GM13976 (cell line): Measurements from ENCODE around the gene CEP170.
A peak's percentile ranks its signal among the peaks of the same experiment; 100 is the strongest.

Experiments used
- DNase-seq: peaks from one replicate; pipeline ENCODE4 v3.0.0; 2012; ENCODE audit warnings: low spot score
- in situ Hi-C: fragments of 300-500 bp; cut with MboI; formaldehyde crosslinking; loops from one replicate; pipeline ENCODE4 v1.12.0; 2022; ENCODE audit warnings: low sequenced_read_pairs, mixed read lengths, inconsistent platforms; ENCODE audit not compliant: unreplicated experiment
- TF ChIP-seq, protein P1 (sequence below): IDR thresholded peaks from 2 replicates; pipeline ENCODE4 v1.5.1; 2012; ENCODE audit warnings: borderline replicate concordance, mild to moderate bottlenecking; ENCODE audit not compliant: insufficient read depth; ENCODE audit errors: extremely low read depth, missing control alignments, control extremely low read depth

CEP170 gene

DNA sequence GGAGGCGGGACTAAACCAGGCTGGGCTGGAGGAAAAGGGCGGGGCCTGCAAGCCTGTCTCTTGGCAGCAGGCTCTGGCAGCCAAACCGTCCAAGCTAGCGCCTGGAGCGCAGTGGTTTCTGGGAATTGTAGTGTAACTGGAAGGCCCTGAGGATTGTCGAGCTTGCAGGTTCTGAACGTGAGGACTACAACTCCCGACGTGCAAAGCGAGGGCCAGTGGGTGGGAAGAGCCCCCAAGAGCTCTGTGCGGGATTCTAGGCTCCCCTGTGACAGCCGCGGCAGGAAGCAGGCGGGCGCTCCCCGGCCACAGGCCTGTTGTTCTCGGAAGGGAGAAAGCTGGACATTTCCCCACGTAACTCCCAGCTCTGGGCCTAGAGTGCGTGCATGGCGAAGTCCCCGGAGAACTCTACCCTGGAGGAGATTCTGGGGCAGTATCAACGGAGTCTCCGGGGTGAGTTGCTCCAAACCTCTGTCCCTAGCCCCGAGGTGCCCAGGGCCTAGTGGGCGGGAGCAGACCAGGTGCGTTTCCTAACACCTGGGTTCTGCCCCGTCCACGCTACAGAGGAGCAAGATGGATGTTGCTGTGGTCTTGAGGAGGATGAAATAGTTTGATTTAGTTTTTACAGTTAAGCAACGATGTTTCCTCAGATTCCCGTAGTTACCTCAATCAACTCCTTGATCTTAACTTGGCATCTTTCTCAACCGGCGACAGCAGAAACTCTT, 871 bp upstream of the CEP170 start, which contains the start of gene SDCCAG8:
SDCCAG8 (plus strand) TSS at position 251 of the 722 bp plus-strand sequence; CDS start at position 384, 133 bp downstream.
- peak; percentile 91 for DNase-seq
- in situ Hi-C loops: no loop called here
- TF ChIP-seq, protein P1, sequence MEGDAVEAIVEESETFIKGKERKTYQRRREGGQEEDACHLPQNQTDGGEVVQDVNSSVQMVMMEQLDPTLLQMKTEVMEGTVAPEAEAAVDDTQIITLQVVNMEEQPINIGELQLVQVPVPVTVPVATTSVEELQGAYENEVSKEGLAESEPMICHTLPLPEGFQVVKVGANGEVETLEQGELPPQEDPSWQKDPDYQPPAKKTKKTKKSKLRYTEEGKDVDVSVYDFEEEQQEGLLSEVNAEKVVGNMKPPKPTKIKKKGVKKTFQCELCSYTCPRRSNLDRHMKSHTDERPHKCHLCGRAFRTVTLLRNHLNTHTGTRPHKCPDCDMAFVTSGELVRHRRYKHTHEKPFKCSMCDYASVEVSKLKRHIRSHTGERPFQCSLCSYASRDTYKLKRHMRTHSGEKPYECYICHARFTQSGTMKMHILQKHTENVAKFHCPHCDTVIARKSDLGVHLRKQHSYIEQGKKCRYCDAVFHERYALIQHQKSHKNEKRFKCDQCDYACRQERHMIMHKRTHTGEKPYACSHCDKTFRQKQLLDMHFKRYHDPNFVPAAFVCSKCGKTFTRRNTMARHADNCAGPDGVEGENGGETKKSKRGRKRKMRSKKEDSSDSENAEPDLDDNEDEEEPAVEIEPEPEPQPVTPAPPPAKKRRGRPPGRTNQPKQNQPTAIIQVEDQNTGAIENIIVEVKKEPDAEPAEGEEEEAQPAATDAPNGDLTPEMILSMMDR: no peak

DNA sequence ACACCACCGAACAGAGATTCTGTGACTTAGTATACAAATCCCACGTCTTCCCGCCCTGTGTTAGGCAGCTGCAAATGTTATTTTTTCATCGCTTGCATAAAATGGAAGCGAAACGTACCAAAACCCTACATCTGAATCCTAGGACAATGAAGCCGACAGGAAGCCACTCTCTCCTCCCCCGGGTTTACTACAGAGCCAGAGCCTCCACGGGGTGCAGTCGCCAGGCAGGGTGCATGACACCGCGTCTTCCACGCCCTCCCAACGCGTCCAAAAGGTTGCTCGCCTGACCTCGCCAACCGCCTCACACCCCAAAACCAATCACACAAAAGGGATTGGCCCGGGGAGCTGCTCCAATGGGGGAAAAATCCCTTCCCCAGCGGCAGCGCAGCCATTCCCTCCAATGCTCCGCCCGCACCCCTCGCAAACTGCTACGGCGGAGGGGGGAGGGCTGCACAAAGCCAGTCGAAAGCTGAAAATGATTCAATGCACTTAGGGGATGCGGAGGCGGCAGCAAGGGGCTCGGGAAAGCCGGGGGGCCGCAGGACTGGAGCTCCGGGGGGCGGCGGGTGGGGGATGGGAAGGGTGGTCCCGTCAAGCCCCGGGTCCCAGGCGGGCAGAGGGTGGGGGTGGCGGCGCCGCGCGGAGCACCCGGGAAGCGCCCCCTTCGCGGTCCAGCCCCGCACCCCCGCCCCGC, 701 bp downstream of the CEP170 start:
- TF ChIP-seq, protein P1: no peak
- DNase-seq: peak; percentile 63
- in situ Hi-C loops: no loop called here

DNA sequence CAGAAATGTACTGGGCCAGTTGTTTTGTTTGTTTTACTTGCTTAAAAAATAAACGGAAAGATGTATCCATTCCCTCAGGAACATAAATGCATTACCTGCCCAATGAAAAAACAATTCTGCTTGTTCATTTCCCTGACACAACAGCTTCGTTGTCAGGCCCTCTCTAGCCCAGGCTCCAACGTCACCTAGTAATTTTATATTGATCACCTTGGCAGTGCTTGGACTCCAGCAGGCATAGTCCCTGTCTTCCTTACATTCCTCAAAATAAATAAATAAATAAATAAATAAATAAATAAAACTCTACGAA, 1.2 kb downstream of the CEP170 start:
- in situ Hi-C loops: no loop called here
- TF ChIP-seq, protein P1: no peak
- no peak for DNase-seq

DNA sequence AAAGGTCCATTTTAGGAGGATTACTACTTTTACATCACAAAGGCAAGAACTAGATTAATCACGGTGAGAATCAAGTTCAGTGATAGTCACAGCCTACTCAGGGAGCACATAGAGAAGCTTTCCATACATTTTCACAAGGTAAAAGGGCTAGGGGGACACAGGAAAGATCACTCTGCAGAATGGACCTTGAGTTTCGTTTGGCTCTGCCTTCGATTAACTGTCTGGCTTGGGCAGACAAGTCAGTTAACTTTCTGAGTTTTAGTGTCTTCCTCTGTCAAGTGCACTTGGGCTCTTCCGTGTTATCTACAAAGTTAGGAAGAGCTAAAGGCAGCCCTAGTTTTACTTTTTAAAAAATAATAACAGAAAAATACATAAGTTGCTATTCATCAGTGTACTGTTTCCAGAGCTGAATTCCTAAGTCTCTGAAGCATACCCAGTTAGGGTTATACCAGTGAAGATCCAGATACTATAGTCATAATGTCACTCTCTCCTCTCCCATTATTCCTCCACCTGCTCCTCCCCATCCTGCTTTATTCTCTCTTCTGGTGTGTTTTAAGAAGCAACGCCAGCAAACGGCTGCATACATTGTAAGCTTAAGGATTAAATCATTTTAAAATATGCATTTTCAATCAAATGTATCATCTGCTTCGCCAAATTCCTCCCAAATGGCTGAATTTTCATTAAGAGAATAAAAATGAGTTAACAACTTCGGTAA, 1.7 kb downstream of the CEP170 start:
- TF ChIP-seq, protein P1: no peak

DNA sequence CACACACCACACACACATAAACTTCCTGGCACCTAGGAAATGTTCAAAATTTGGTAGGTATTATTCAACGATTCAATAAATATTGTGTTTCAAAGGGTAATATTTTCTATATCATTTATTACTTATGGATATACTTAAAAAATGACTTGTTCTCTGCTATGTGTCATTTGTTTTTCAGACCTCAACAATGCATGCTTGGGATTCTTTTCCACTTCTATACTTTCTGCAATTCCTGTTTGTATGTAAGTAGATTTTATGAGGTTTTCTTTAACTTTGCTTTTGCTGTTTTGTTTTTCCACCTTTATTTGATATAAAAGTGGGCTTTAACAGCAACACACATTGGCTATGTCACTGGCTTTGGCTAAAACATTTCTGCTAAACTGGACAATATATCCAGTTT, 3.5 kb downstream of the CEP170 start:
- TF ChIP-seq, protein P1: no peak
- in situ Hi-C loops: no loop called here
- no peak for DNase-seq

More for the DNA sequence above, 1.7 kb downstream of the CEP170 start:
- in situ Hi-C loops: no loop called here
- DNase-seq: no peak

DNA sequence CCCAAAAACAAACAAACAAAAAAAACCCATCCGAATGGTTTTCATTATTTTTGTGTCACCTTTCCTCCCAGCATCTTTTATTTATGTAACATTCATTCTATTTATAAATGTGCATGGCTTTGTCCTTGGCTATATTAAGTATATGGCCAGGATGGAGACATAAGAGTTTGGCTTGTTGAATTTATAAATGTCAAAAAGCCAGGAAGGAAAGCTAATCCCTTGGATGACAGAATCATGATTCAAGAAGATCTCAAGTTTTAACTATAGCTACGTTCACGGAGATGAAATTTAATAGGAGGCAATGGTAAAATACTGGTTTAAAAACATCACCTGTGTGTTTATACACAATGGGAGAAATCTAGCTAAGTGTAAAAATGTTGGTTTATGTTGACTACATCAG, 5.0 kb downstream of the CEP170 start:
- in situ Hi-C loops: no loop called here
- TF ChIP-seq, protein P1: no peak
- no peak for DNase-seq
